Adrenal gland (tissue), 12 donors: ENCODE measurements around the gene TMEM62. TPM values are rescaled to one million over a fixed set of nuclear protein-coding genes. Genes with fewer than 3 reads are reported as not detected.

Experiments used
- DNase-seq, 7 donors: peaks; one replicate each; pipeline ENCODE4 v3.0.0-alpha.2; 2019 to 2020
- H3K27ac ChIP-seq, 5 donors: fragments of 200-600 bp; sonication (generic) in 4 of 5; 1 replicate in 3 of 5; 2 replicates in 2 of 5; pipeline versions ENCODE4 v1.5.1 to v1.8.0; 2016 to 2020; ENCODE audit warnings: mild to moderate bottlenecking in 1 of 5
- H3K27me3 ChIP-seq: fragments of 200-600 bp; 2 replicates; pipeline ENCODE4 v1.8.0; 2021
- H3K36me3 ChIP-seq, 2 donors: fragments of 200-600 bp; replicated peaks in 1 of 2; 1 replicate in 1 of 2; 2 replicates in 1 of 2; pipeline versions ENCODE4 v1.5.1 to v1.8.0; 2018 to 2022
- H3K4me1 ChIP-seq, 2 donors: fragments of 200-600 bp; replicated peaks in 1 of 2; 1 replicate in 1 of 2; 2 replicates in 1 of 2; pipeline versions ENCODE4 v1.5.1 to v1.8.0; 2018 to 2021
- H3K4me3 ChIP-seq, 4 donors: fragments of 200-600 bp; sonication (generic) in 3 of 4; one replicate each; pipeline ENCODE4 v1.5.1; 2016 to 2018
- H3K9me3 ChIP-seq, 3 donors: fragments of 200-600 bp; sonication (generic) in 1 of 3; replicated peaks in 1 of 3; 1 replicate in 2 of 3; 2 replicates in 1 of 3; pipeline versions ENCODE4 v1.5.1 to v1.8.0; 2016 to 2021
- POLR2A ChIP-seq, 2 donors: fragments of 450-650 bp; IDR thresholded peaks; one replicate each; pipeline ENCODE4 v1.6.1; 2017; ENCODE audit warnings: antibody characterized with exemption in 2 of 2, mild to moderate bottlenecking in 2 of 2, moderate library complexity in 1 of 2
- WGBS, 4 donors: extraction: QIAGEN DNeasy Blood & Tissue Kit in 2 of 4; methylation state at CpG; one replicate each; pipeline versions ENCODE4 v1.1.5 to v1.1.7; 2013 to 2017; 5-methylcytosine and 5-hydroxymethylcytosine counted together
- intact Hi-C, 2 donors: fragments of 100-400 bp; cut with DNase I; formaldehyde crosslinking; loops; one replicate each; pipeline versions ENCODE4 v1.14.1 to v1.15.0; 2022 to 2023
- polyA plus RNA-seq, 3 donors: library from polyadenylated mRNA; stranded (reverse); fragments of 200-250 nt in 2 of 3; fragments of 350-450 nt in 1 of 3; fragmentation: Illumina TruSeq in 1 of 3; extraction: RNeasy Lipid Tissue Mini Kit (QIAGEN cat#74804) in 1 of 3; gene quantifications; one replicate each; pipeline ENCODE4 v1.2.3, GENCODE V29; 2013 to 2014
- total RNA-seq, 9 donors: library from RNA; depleted of rRNA in 4 of 9; stranded (reverse); fragments of >200 nt in 4 of 9; fragments of 120-200 nt in 1 of 9; fragmentation: NEBNext Ultra II Directional in 1 of 9; extraction: Animal tissue kit (Norgen Biotek cat#: 25700) in 1 of 9; gene quantifications; one replicate each; pipeline versions ENCODE4 v1.1.0 to v1.2.4, GENCODE V29; 2013 to 2023
- TF ChIP-seq, protein P1 (sequence below), 6 experiments: fragments of 450-650 bp in 4 of 6; fragments of 200-600 bp in 2 of 6; sonication (generic) in 1 of 6; IDR thresholded peaks; 1 replicate in 5 of 6; 2 replicates in 1 of 6; pipeline versions ENCODE4 v1.5.1 to v1.8.0; 2016 to 2021; ENCODE audit warnings: antibody characterized with exemption in 6 of 6, mild to moderate bottlenecking in 2 of 6, moderate library complexity in 1 of 6
- donor health status: healthy with polysubstance abuse.
- donor health status: Bipolar disorder and iron deficiency.
- donor health status: DM: yes; HTN: yes; CAD: no.
- donor health status: DM: no; HTN: no; CAD: no.
- donor health status: DM: no; HTN: no; CAD: no.
- donor health status: DM: yes; HTN: yes; CAD: no.

Gene TMEM62
- total and polyA plus RNA-seq, 12 donors: 11.3 to 25.9 (median 18.4) TPM

- Histone ChIP-seq H3K27me3 (no peaks in the 10 kb centered on the region), H3K36me3 (no peaks in the 10 kb centered on the region), H3K9me3 (no peaks in the 10 kb centered on the region), H3K4me3 (no peak overlapping the region), H3K4me1 (no peaks in the 10 kb centered on the region), H3K27ac (no peak overlapping the region)
- no peak for DNase-seq
- WGBS, 4 donors: 49 to 52% (median 50%) methylated on average over 13 of the region's 13 CpGs
- TF ChIP-seq POLR2A (IDR thresholded peaks at IDR 0.05): no peak
- TF ChIP-seq, protein P1, sequence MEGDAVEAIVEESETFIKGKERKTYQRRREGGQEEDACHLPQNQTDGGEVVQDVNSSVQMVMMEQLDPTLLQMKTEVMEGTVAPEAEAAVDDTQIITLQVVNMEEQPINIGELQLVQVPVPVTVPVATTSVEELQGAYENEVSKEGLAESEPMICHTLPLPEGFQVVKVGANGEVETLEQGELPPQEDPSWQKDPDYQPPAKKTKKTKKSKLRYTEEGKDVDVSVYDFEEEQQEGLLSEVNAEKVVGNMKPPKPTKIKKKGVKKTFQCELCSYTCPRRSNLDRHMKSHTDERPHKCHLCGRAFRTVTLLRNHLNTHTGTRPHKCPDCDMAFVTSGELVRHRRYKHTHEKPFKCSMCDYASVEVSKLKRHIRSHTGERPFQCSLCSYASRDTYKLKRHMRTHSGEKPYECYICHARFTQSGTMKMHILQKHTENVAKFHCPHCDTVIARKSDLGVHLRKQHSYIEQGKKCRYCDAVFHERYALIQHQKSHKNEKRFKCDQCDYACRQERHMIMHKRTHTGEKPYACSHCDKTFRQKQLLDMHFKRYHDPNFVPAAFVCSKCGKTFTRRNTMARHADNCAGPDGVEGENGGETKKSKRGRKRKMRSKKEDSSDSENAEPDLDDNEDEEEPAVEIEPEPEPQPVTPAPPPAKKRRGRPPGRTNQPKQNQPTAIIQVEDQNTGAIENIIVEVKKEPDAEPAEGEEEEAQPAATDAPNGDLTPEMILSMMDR (IDR thresholded peaks at IDR 0.05): no peak
- intact Hi-C loops: no loop called here
Observed at GRCh38 chr15:43218908-43219706, 85.7 kb downstream of the TMEM62 start.

- WGBS, 4 donors: 84 to 91% (median 85%) methylated on average over 16 of the region's 16 CpGs
- intact Hi-C loops: no loop called here
- DNase-seq: no peak
Observed at GRCh38 chr15:43219929-43220928, 86.8 kb downstream of the TMEM62 start.

GRCh38 chr15:43220991-43221403 lies 87.6 kb downstream of the TMEM62 start, which contains the start of gene EPB42:
EPB42 (minus strand) TSS chr15:43221018; CDS start chr15:43220825, 193 bp downstream.
- intact Hi-C loops: no loop called here
- WGBS, 4 donors: 65 to 84% (median 71%) methylated on average over 3 of the region's 3 CpGs
- no peaks in the 10 kb centered on the region for H3K36me3 ChIP-seq
- DNase-seq: no peak
- no peaks in the 10 kb centered on the region for H3K4me1 ChIP-seq
- no peak within 1 kb of the TSS for H3K27ac ChIP-seq
- TF ChIP-seq POLR2A (IDR thresholded peaks at IDR 0.05): no peak
- TF ChIP-seq, protein P1 (IDR thresholded peaks at IDR 0.05): no peak
- H3K27me3 ChIP-seq: no peaks in the 10 kb centered on the region
- no peak within 1 kb of the TSS for H3K4me3 ChIP-seq
- no peaks in the 10 kb centered on the region for H3K9me3 ChIP-seq

More at GRCh38 chr15:43219929-43220928, 86.8 kb downstream of the TMEM62 start:
- Histone ChIP-seq H3K27ac (no peak overlapping the region), H3K4me1 (no peaks in the 10 kb centered on the region), H3K9me3 (no peaks in the 10 kb centered on the region), H3K27me3 (no peaks in the 10 kb centered on the region), H3K4me3 (no peak overlapping the region), H3K36me3 (no peaks in the 10 kb centered on the region)
- TF ChIP-seq, protein P1 (IDR thresholded peaks at IDR 0.05): no peak
- TF ChIP-seq POLR2A (IDR thresholded peaks at IDR 0.05): no peak

DNA sequence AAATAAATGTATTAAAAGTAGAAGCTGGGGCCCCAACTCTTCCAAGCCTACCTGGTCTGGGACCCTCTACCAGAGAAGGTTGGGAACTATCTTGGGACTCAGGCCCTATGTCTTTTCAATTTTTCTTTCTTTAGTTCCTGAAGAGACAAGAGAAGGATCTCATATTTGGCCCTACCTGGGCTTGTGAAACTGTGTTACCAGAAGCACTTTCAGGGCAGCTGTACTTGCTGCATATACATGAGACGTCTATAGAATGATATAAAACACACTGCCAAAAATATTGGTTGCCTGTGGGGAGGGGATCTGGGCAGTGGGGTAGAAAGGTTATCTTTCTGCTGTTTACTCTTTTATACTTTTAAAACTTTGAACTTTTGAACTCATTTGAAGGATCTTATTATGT lies 88.0 kb downstream of the TMEM62 start:
- no peak for DNase-seq
- Histone ChIP-seq H3K9me3 (no peaks in the 10 kb centered on the region), H3K27me3 (no peaks in the 10 kb centered on the region), H3K4me3 (no peak overlapping the region), H3K27ac (no peak overlapping the region), H3K36me3 (no peaks in the 10 kb centered on the region), H3K4me1 (no peaks in the 10 kb centered on the region)
- intact Hi-C loops: no loop called here
- TF ChIP-seq, protein P1 (IDR thresholded peaks at IDR 0.05): no peak
- TF ChIP-seq POLR2A (IDR thresholded peaks at IDR 0.05): no peak
- WGBS, 4 donors: 65 to 88% (median 74%) methylated on average over 1 of the region's 1 CpG
